H1 (cell line): ENCODE data around the gene PROX2. TPM values are rescaled to one million over a fixed set of nuclear protein-coding genes. Genes with fewer than 3 reads are reported as not detected.

Source experiments
- CBX8 ChIP-seq: fragments of 300-800, 300-1000 bp; sonication (generic); IDR thresholded peaks from 2 replicates; pipeline ENCODE4 v1.7.1; 2016; ENCODE audit warnings: low read depth, low read length, borderline replicate concordance
- CEBPB ChIP-seq: IDR thresholded peaks from 2 replicates; pipeline ENCODE4 v1.6.1; 2012; ENCODE audit warnings: low read depth, low read length
- HDAC2 ChIP-seq, 2 experiments: fragments of 300-600 bp in 1 of 2; sonication (generic) in 1 of 2; IDR thresholded peaks; 2 replicates each; pipeline ENCODE4 v1.6.1; 2011 to 2012; ENCODE audit warnings: low read depth in 2 of 2, low read length in 2 of 2, mild to moderate bottlenecking in 2 of 2, moderate library complexity in 2 of 2, borderline replicate concordance in 1 of 2, inconsistent platforms in 1 of 2
- SUZ12 ChIP-seq: fragments of 200-600 bp; sonication (generic); IDR thresholded peaks from 2 replicates; pipeline ENCODE4 v1.6.1; 2012; ENCODE audit warnings: mild to moderate bottlenecking, inconsistent platforms, low read length, moderate library complexity, mixed read lengths
- polyA plus RNA-seq, 7 experiments: library from polyadenylated mRNA; depleted of rRNA in 3 of 7; stranded (reverse) in 5 of 7; unstranded in 2 of 7; fragments of >200 nt in 5 of 7; fragments of 200-250 nt in 2 of 7; gene quantifications; 1 replicate in 5 of 7; 2 replicates in 1 of 7; 4 replicates in 1 of 7; pipeline versions ENCODE4 v1.2.1 to v1.2.3, GENCODE V29; 2011 to 2013; ENCODE audit warnings: missing spikeins in 2 of 7, mixed read lengths in 2 of 7
- total RNA-seq: library from RNA; stranded (reverse); fragmentation: NEBNext Ultra II Directional; extraction: Animal tissue kit (Norgen Biotek cat#: 25700); gene quantifications from 2 replicates; pipeline ENCODE4 v1.2.1, GENCODE V29; 2021
- TF ChIP-seq, protein P1 (sequence below), 3 experiments: IDR thresholded peaks; 1 replicate in 2 of 3; 2 replicates in 1 of 3; pipeline versions ENCODE4 v1.5.1 to v1.6.1; 2011; ENCODE audit warnings: low read length in 3 of 3, mild to moderate bottlenecking in 3 of 3, inconsistent platforms in 2 of 3, low read depth in 1 of 3, moderate library complexity in 1 of 3; ENCODE audit not compliant: insufficient read depth in 1 of 3; ENCODE audit errors: control extremely low read depth in 1 of 3

PROX2 gene
- total and polyA plus RNA-seq, 2 of the 8 experiments (the other 6 are each of a cell fraction or from before 2014, with no cell fraction given), result 0.03 TPM; not detected in 1

DNA sequence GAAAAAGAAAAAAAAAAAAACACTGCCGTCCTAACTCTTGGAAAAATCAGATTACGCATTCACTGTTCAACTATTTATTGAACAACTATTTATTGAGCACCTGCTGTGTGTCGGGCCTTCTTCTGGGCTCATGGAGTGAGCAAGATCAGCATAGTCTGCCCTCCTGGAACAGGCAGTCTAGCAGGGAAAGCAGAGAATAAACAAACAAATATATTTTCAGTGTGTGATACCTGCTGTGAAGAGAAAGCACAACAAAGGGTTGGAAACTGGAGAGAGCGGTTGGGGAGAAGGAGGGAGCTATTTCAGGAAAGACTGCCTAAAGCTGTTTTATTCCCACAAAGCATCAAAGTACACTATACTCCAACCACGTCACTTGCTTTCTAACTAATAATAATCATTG, 10.8 kb downstream of the PROX2 start (continued):
- TF ChIP-seq, protein P1, sequence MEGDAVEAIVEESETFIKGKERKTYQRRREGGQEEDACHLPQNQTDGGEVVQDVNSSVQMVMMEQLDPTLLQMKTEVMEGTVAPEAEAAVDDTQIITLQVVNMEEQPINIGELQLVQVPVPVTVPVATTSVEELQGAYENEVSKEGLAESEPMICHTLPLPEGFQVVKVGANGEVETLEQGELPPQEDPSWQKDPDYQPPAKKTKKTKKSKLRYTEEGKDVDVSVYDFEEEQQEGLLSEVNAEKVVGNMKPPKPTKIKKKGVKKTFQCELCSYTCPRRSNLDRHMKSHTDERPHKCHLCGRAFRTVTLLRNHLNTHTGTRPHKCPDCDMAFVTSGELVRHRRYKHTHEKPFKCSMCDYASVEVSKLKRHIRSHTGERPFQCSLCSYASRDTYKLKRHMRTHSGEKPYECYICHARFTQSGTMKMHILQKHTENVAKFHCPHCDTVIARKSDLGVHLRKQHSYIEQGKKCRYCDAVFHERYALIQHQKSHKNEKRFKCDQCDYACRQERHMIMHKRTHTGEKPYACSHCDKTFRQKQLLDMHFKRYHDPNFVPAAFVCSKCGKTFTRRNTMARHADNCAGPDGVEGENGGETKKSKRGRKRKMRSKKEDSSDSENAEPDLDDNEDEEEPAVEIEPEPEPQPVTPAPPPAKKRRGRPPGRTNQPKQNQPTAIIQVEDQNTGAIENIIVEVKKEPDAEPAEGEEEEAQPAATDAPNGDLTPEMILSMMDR (IDR thresholded peaks at IDR 0.05; ENCODE audit: control extremely low read depth in 1 of 3, insufficient read depth in 1 of 3, low read depth in 1 of 3, low read length in 3 of 3), result no peak
- TF ChIP-seq SUZ12 (no peak), CBX8 (no peak), CEBPB (no peak), HDAC2 (IDR thresholded peaks at IDR 0.05; ENCODE audit: borderline replicate concordance in 1 of 2, low read depth in 2 of 2, low read length in 2 of 2) (no peak)
